ENCODE measurements around the gene CLHC1. TPM values are rescaled to one million over a fixed set of nuclear protein-coding genes. Genes with fewer than 3 reads are reported as not detected.

CLHC1 gene
- total and polyA plus RNA-seq, 2 donors (not counting 1 experiment from before 2014, with no cell fraction given), result 2.0 to 12.8 TPM

DNA sequence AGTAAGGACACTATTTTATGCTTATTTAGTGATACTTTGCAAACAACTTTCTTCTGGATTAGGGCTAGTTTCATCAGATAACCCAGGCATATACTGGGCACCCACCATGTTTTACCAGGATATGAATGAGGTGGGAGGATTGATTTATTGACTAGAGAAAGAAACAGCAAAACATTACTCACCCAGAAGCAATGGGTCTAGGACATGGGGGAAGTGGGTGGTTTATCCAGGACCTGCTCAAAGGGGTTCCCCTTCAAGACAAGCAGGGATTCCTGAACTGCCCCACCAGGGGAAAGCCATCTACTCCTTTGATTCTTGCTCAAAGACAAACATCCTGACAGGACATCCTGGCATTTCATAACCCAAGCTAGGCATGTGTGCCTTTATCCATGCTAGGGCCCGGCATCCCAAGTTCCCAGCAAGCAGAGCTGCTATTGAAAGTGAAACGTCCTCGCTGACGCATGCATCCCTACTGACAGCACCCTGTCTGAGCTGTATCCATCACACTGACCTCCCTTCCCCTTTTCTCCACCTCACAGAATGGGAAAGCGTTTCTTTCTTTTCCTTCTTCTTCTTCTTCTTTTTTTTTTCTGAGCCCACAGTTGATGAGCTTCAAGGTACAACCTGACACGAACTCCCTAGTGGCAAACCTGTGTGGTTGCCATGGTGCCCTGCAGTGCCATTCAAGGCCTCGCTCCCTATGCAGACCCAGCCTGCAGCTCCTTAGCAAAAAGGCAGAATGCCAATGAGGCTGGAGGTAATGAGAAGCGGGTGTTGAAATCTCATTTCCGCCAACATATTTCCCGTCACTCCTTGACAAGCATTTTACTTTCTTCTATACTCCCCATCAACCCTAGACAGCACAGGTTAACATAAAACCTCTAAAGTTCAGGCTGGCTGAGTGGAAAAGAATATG, 70.5 kb downstream of the CLHC1 start:
- Histone ChIP-seq H2AFZ (ENCODE audit: insufficient read depth, low read depth, low read length, poor library complexity, severe bottlenecking) (no peak overlapping the region), H3K79me2 (ENCODE audit: control insufficient read depth, insufficient read depth, low read length) (no peaks in the 10 kb centered on the region), H3K36me3 (replicated peaks in 1 of 2; ENCODE audit: control extremely low read depth in 1 of 2, control insufficient read depth in 1 of 2, extremely low read depth in 1 of 2, insufficient read depth in 2 of 2, low read length in 1 of 2) (no peaks in the 10 kb centered on the region), H3K4me1 (ENCODE audit: control insufficient read depth in 2 of 2, insufficient read depth in 2 of 2, low read length in 2 of 2) (peaks cover 5 to 8% of the 10 kb centered on the region in 2 donors), H4K20me1 (ENCODE audit: control insufficient read depth, insufficient read depth, low read length, poor library complexity, severe bottlenecking) (no peaks in the 10 kb centered on the region), H3K9me3 (ENCODE audit: control extremely low read depth in 1 of 3, control insufficient read depth in 2 of 3, insufficient read depth in 1 of 3, low read length in 2 of 3) (no peaks in the 10 kb centered on the region), H3K9ac (ENCODE audit: low read length) (no peak overlapping the region), H3K27ac (ENCODE audit: low read length in 2 of 2) (no peak overlapping the region), H3K4me3 (ENCODE audit: control extremely low read depth in 1 of 5, extremely low read depth in 1 of 5, insufficient read depth in 1 of 5, low read depth in 2 of 5, low read length in 4 of 5) (no peak overlapping the region), H3K27me3 (replicated peaks in 1 of 4; ENCODE audit: control extremely low read depth in 1 of 4, control insufficient read depth in 3 of 4, insufficient read depth in 4 of 4, low read length in 3 of 4) (no peaks in the 10 kb centered on the region), H3K4me2 (replicated peaks; ENCODE audit: low read depth, low read length, poor library complexity, severe bottlenecking) (no peak overlapping the region)
- H3K27me3 Mint-ChIP-seq, result peaks cover 3% of the 10 kb centered on the region
- H3K27ac Mint-ChIP-seq, result no peak overlapping the region
- CTCF ChIA-PET, result interaction anchor here (0.9 to 11.5 kb wide), 3 partner anchors 10 to 149 kb away, joined by 3 to 190 read pairs (median 3); no protein-coding TSS in a partner anchor
- DNase-seq (no peak), ATAC-seq (ENCODE audit: low read depth) (no peak)
- POLR2A ChIA-PET, result no interaction called here
- H3K4me1 Mint-ChIP-seq, result peaks cover 15% of the 10 kb centered on the region
- intact Hi-C loops (cut with micrococcal nuclease), result no loop called here
- no peak for TF ChIP-seq EZH2 (IDR thresholded peaks at IDR 0.05; ENCODE audit: borderline replicate concordance, insufficient read depth, low read depth, low read length, poor library complexity, severe bottlenecking)
- TF ChIP-seq, protein P1, sequence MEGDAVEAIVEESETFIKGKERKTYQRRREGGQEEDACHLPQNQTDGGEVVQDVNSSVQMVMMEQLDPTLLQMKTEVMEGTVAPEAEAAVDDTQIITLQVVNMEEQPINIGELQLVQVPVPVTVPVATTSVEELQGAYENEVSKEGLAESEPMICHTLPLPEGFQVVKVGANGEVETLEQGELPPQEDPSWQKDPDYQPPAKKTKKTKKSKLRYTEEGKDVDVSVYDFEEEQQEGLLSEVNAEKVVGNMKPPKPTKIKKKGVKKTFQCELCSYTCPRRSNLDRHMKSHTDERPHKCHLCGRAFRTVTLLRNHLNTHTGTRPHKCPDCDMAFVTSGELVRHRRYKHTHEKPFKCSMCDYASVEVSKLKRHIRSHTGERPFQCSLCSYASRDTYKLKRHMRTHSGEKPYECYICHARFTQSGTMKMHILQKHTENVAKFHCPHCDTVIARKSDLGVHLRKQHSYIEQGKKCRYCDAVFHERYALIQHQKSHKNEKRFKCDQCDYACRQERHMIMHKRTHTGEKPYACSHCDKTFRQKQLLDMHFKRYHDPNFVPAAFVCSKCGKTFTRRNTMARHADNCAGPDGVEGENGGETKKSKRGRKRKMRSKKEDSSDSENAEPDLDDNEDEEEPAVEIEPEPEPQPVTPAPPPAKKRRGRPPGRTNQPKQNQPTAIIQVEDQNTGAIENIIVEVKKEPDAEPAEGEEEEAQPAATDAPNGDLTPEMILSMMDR (IDR thresholded peaks at IDR 0.05), result no peak
- no peaks in the 10 kb centered on the region for H3K9me3 Mint-ChIP-seq (ENCODE audit: insufficient read depth)
- H3K4me3 Mint-ChIP-seq, result no peak overlapping the region
- WGBS (ENCODE audit: insufficient coverage), result 82% methylated on average over 7 of the region's 10 CpGs

DNA sequence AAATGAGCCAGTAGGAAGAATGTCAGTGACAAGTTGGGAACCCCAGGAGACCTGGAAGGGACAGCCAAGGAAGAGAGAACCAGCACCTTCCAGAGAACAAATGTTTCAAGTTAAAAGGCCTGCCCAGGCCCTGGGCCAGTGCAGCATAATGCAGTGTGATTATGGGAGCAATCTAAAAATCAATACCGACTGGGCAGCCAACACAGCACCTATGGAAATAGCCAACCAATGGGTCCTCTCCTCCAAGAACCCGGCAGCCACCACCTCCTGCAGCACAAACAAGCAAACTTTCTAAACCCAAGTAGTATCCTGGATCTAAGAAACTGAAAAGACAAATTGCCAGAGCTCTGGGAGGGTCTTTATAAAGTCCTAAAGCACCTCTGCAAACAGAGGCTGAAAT, 71.7 kb downstream of the CLHC1 start:
- Histone ChIP-seq H3K79me2 (ENCODE audit: control insufficient read depth, insufficient read depth, low read length) (no peaks in the 10 kb centered on the region), H3K9ac (ENCODE audit: low read length) (no peak overlapping the region), H3K36me3 (replicated peaks in 1 of 2; ENCODE audit: control extremely low read depth in 1 of 2, control insufficient read depth in 1 of 2, extremely low read depth in 1 of 2, insufficient read depth in 2 of 2, low read length in 1 of 2) (no peaks in the 10 kb centered on the region), H3K27me3 (replicated peaks in 1 of 4; ENCODE audit: control extremely low read depth in 1 of 4, control insufficient read depth in 3 of 4, insufficient read depth in 4 of 4, low read length in 3 of 4) (no peaks in the 10 kb centered on the region), H3K27ac (ENCODE audit: low read length in 2 of 2) (no peak overlapping the region), H4K20me1 (ENCODE audit: control insufficient read depth, insufficient read depth, low read length, poor library complexity, severe bottlenecking) (no peaks in the 10 kb centered on the region), H3K9me3 (ENCODE audit: control extremely low read depth in 1 of 3, control insufficient read depth in 2 of 3, insufficient read depth in 1 of 3, low read length in 2 of 3) (no peaks in the 10 kb centered on the region), H2AFZ (ENCODE audit: insufficient read depth, low read depth, low read length, poor library complexity, severe bottlenecking) (no peak overlapping the region), H3K4me2 (replicated peaks; ENCODE audit: low read depth, low read length, poor library complexity, severe bottlenecking) (no peak overlapping the region), H3K4me3 (ENCODE audit: control extremely low read depth in 1 of 5, extremely low read depth in 1 of 5, insufficient read depth in 1 of 5, low read depth in 2 of 5, low read length in 4 of 5) (no peak overlapping the region), H3K4me1 (ENCODE audit: control insufficient read depth in 2 of 2, insufficient read depth in 2 of 2, low read length in 2 of 2) (peaks cover 5 to 8% of the 10 kb centered on the region in 2 donors)
- H3K27ac Mint-ChIP-seq, result no peak overlapping the region
- H3K9me3 Mint-ChIP-seq (ENCODE audit: insufficient read depth), result no peaks in the 10 kb centered on the region
- ChIA-PET CTCF (no interaction called here), POLR2A (no interaction called here)
- no peak for DNase-seq
- peaks cover 3% of the 10 kb centered on the region for H3K27me3 Mint-ChIP-seq
- H3K4me1 Mint-ChIP-seq, result peaks cover 15% of the 10 kb centered on the region
- no peak overlapping the region for H3K4me3 Mint-ChIP-seq
- ATAC-seq (ENCODE audit: low read depth), result no peak
- WGBS (ENCODE audit: insufficient coverage), result 100% methylated on average over 1 of the region's 2 CpGs
- intact Hi-C loops (cut with micrococcal nuclease), result no loop called here
- no peak for TF ChIP-seq EZH2 (IDR thresholded peaks at IDR 0.05; ENCODE audit: borderline replicate concordance, insufficient read depth, low read depth, low read length, poor library complexity, severe bottlenecking)
- TF ChIP-seq, protein P1 (IDR thresholded peaks at IDR 0.05), result no peak

Data from B cell (primary cell).